RWPE2 (cell line): ENCODE results near the gene EHD4.

Source experiments
- ATAC-seq: fragments of 200-7000 bp; cut with Tn5 transposase; 3 replicates; pipeline ENCODE4 v1.9.1; 2021; ENCODE audit warnings: low read depth
- DNase-seq: peaks from one replicate; pipeline ENCODE4 v3.0.0-alpha.2; 2020; ENCODE audit warnings: low spot score
- H3K27ac ChIP-seq: fragments of 450-650 bp; 2 replicates; pipeline ENCODE4 v1.5.1; 2017; ENCODE audit warnings: mild to moderate bottlenecking; ENCODE audit not compliant: poor library complexity, severe bottlenecking
- H3K27me3 ChIP-seq: fragments of 250-450 bp; sonication (Bioruptor Pico); 2 replicates; pipeline ENCODE4 v1.5.1; 2021; ENCODE audit warnings: mild to moderate bottlenecking, moderate library complexity; ENCODE audit not compliant: insufficient read depth, poor library complexity, severe bottlenecking
- H3K36me3 ChIP-seq: fragments of 250-450 bp; sonication (Bioruptor Pico); 2 replicates; pipeline ENCODE4 v1.5.1; 2020; ENCODE audit warnings: low read depth, mild to moderate bottlenecking, moderate library complexity
- H3K4me1 ChIP-seq: fragments of 250-450 bp; sonication (Bioruptor Pico); 2 replicates; pipeline ENCODE4 v1.5.1; 2021; ENCODE audit warnings: mild to moderate bottlenecking, moderate library complexity; ENCODE audit not compliant: insufficient read depth, poor library complexity, severe bottlenecking
- H3K4me3 ChIP-seq: fragments of 250-450 bp; sonication (Bioruptor Pico); 2 replicates; pipeline ENCODE4 v1.5.1; 2021; ENCODE audit warnings: mild to moderate bottlenecking, moderate library complexity; ENCODE audit not compliant: severe bottlenecking
- H3K9me3 ChIP-seq: fragments of 250-450 bp; sonication (Bioruptor Pico); 2 replicates; pipeline ENCODE4 v1.5.1; 2021; ENCODE audit warnings: mild to moderate bottlenecking, moderate library complexity; ENCODE audit not compliant: severe bottlenecking
- CTCF ChIP-seq: fragments of 450-650 bp; IDR thresholded peaks from one replicate; pipeline ENCODE4 v1.5.1; 2017; ENCODE audit warnings: mild to moderate bottlenecking, moderate library complexity; ENCODE audit not compliant: poor library complexity, severe bottlenecking

The EHD4 gene

GRCh38 chr15:41967506-41968206, 4.7 kb downstream of the EHD4 start:
- ATAC-seq = no peak
- Histone ChIP-seq H3K27ac (peak overlapping the region; percentile 7), H3K9me3 (no peaks in the 10 kb centered on the region), H3K36me3 (peaks cover 23% of the 10 kb centered on the region), H3K4me1 (peaks cover 39% of the 10 kb centered on the region), H3K4me3 (no peak overlapping the region), H3K27me3 (no peaks in the 10 kb centered on the region)
- TF ChIP-seq CTCF = no peak
- DNase-seq = no peak

GRCh38 chr15:41966920-41967465, 5.4 kb downstream of the EHD4 start:
- no peak overlapping the region for H3K27ac ChIP-seq
- DNase-seq (no peak), ATAC-seq (no peak)
- H3K9me3 ChIP-seq = no peaks in the 10 kb centered on the region
- TF ChIP-seq CTCF = no peak
- peaks cover 23% of the 10 kb centered on the region for H3K36me3 ChIP-seq
- H3K4me1 ChIP-seq = peaks cover 42% of the 10 kb centered on the region
- H3K4me3 ChIP-seq = no peak overlapping the region
- H3K27me3 ChIP-seq = no peaks in the 10 kb centered on the region

- DNase-seq = no peak
- Histone ChIP-seq H3K27me3 (no peaks in the 10 kb centered on the region), H3K27ac (no peak overlapping the region), H3K9me3 (no peaks in the 10 kb centered on the region), H3K4me1 (peaks cover 48% of the 10 kb centered on the region), H3K36me3 (peaks cover 23% of the 10 kb centered on the region), H3K4me3 (no peak overlapping the region)
- TF ChIP-seq CTCF = no peak
- ATAC-seq = no peak
Measured at GRCh38 chr15:41966414-41966812, 5.9 kb downstream of the EHD4 start.

GRCh38 chr15:41965441-41966413, 6.6 kb downstream of the EHD4 start:
- Histone ChIP-seq H3K36me3 (peaks cover 20% of the 10 kb centered on the region), H3K9me3 (no peaks in the 10 kb centered on the region), H3K27me3 (no peaks in the 10 kb centered on the region), H3K27ac (no peak overlapping the region), H3K4me1 (peaks cover 48% of the 10 kb centered on the region), H3K4me3 (no peak overlapping the region)
- DNase-seq (no peak), ATAC-seq (no peak)
- TF ChIP-seq CTCF = no peak
